Measurements from ENCODE around the gene KRT33B.

- TF ChIP-seq POLR2A (IDR thresholded peaks at IDR 0.05; ENCODE audit: low read depth, low read length), result no peak
- no peak for TF ChIP-seq POLR2AphosphoS5 (IDR thresholded peaks at IDR 0.05; ENCODE audit: low read depth, low read length)
- no peak for TF ChIP-seq TAF1 (IDR thresholded peaks at IDR 0.05; ENCODE audit: low read depth, low read length)
- TF ChIP-seq POU2F2 (IDR thresholded peaks at IDR 0.05; ENCODE audit: low read depth, low read length), result no peak
Observed at GRCh38 chr17:41386227-41386626, 16.6 kb upstream of the KRT33B start.
